Spleen (tissue), 11 donors: Measurements from ENCODE around the gene RNASE12. TPM values are rescaled to one million over a fixed set of nuclear protein-coding genes. Genes with fewer than 3 reads are reported as not detected.
"Not testable (repeated sequence)": the region's sequence is repeated elsewhere in the genome, so short reads cannot be mapped to it uniquely, and the experiment has no call there.

Experiments
- DNase-seq: peaks from one replicate; pipeline ENCODE4 v3.0.0-alpha.2; 2020
- H3K27ac ChIP-seq, 8 donors: fragments of 200-600 bp; sonication (generic) in 7 of 8; 1 replicate in 4 of 8; 2 replicates in 4 of 8; pipeline versions ENCODE4 v1.5.0 to v1.8.0; 2016 to 2021; ENCODE audit warnings: inconsistent platforms in 4 of 8, mild to moderate bottlenecking in 4 of 8, moderate library complexity in 1 of 8
- H3K27me3 ChIP-seq, 7 donors: fragments of 200-600 bp; sonication (generic) in 6 of 7; replicated peaks in 1 of 7; 1 replicate in 4 of 7; 2 replicates in 3 of 7; pipeline versions ENCODE4 v1.5.0 to v1.8.0; 2016 to 2021; ENCODE audit warnings: inconsistent platforms in 3 of 7, mild to moderate bottlenecking in 1 of 7
- H3K36me3 ChIP-seq, 6 donors: fragments of 200-600 bp; sonication (generic) in 5 of 6; 1 replicate in 4 of 6; 2 replicates in 2 of 6; pipeline versions ENCODE4 v1.5.0 to v1.8.0; 2016 to 2021; ENCODE audit warnings: inconsistent platforms in 2 of 6
- H3K4me1 ChIP-seq, 6 donors: fragments of 200-600 bp; sonication (generic) in 5 of 6; 1 replicate in 3 of 6; 2 replicates in 3 of 6; pipeline versions ENCODE4 v1.5.0 to v1.8.0; 2016 to 2021; ENCODE audit warnings: inconsistent platforms in 3 of 6
- H3K4me3 ChIP-seq, 8 donors: fragments of 200-600 bp; sonication (generic) in 7 of 8; 1 replicate in 4 of 8; 2 replicates in 4 of 8; pipeline versions ENCODE4 v1.5.0 to v1.8.0; 2016 to 2021; ENCODE audit warnings: inconsistent platforms in 4 of 8, mild to moderate bottlenecking in 4 of 8, moderate library complexity in 2 of 8
- H3K9me3 ChIP-seq, 8 donors: fragments of 200-600 bp; sonication (generic) in 7 of 8; 1 replicate in 4 of 8; 2 replicates in 4 of 8; pipeline versions ENCODE4 v1.5.0 to v1.8.0; 2016 to 2021; ENCODE audit warnings: inconsistent platforms in 4 of 8
- POLR2A ChIP-seq, 3 donors: fragments of 450-650 bp; IDR thresholded peaks; one replicate each; pipeline ENCODE4 v1.5.1; 2017; ENCODE audit warnings: antibody characterized with exemption in 3 of 3, mild to moderate bottlenecking in 1 of 3
- POLR2AphosphoS5 ChIP-seq, 3 donors: sonication (generic); formaldehyde crosslinking; IDR thresholded peaks; one replicate each; pipeline ENCODE4 v1.5.1; 2017; ENCODE audit warnings: antibody characterized with exemption in 3 of 3
- WGBS, 5 donors: extraction: QIAGEN DNeasy Blood & Tissue Kit in 3 of 5; methylation state at CpG; one replicate each; pipeline versions ENCODE4 v1.1.5 to v1.1.7; 2013 to 2018; 5-methylcytosine and 5-hydroxymethylcytosine counted together
- intact Hi-C: fragments of 100-400 bp; cut with DNase I; formaldehyde crosslinking; loops from one replicate; pipeline ENCODE4 v1.15.0; 2023; ENCODE audit warnings: low total_unique reads
- polyA plus RNA-seq, 3 donors: library from polyadenylated mRNA; stranded (reverse); fragments of 200-250 nt; gene quantifications; one replicate each; pipeline ENCODE4 v1.2.1, GENCODE V29; 2013
- total RNA-seq, 7 donors: library from RNA; depleted of rRNA in 3 of 7; stranded (reverse); fragments of >200 nt in 3 of 7; fragmentation: NEBNext Ultra II Directional in 4 of 7; extraction: Animal tissue kit (Norgen Biotek cat#: 25700) in 4 of 7; gene quantifications; one replicate each; pipeline versions ENCODE4 v1.1.0 to v1.2.1, GENCODE V29; 2016 to 2021
- TF ChIP-seq, protein P1 (sequence below), 11 experiments: fragments of 200-600 bp in 7 of 11; fragments of 450-650 bp in 4 of 11; sonication (generic) in 4 of 11; IDR thresholded peaks in 8 of 11; conservative IDR thresholded peaks in 3 of 11; 1 replicate in 7 of 11; 2 replicates in 4 of 11; pipeline versions ENCODE4 v1.4.0 to v1.8.0; 2016 to 2021; ENCODE audit warnings: antibody characterized with exemption in 11 of 11, inconsistent platforms in 4 of 11, mild to moderate bottlenecking in 1 of 11
- donor health status: healthy with polysubstance abuse.
- donor health status: DM: no; HTN: no; CAD: no; lungs with moderate emphysema.
- donor health status: DM: no; HTN: no; CAD: no.
- donor health status: Bipolar disorder and iron deficiency.
- donor health status: healthy.
- donor health status: DM: no; HTN: no; CAD: no.
- donor health status: DM: yes; HTN: yes; CAD: no.

RNASE12 gene
- total and polyA plus RNA-seq, 10 donors, result not detected

DNA sequence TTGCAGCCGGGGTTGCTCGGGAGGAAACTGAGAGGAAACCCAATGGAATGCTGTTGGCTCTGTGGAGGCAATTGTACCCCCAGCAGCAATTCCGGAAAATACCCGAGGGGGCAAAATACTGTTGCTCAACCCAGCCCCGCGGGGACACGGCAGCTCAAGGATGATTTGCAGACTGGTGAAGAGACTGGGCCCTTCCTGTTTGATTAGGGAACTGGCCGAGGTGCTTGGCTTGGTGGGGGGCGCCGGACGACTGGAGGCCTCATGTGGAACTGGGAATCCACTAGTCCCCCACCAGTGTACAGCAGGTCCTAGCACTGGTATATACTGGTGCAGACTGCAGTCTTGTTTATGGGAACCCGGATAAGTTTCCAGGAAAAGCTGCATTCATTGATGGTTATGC is 10.3 kb upstream of the RNASE12 start:
- H3K27me3 ChIP-seq, result no peaks in the 10 kb centered on the region
- no peaks in the 10 kb centered on the region for H3K4me1 ChIP-seq
- 51 to 86% (median 73%) methylated on average over 12 of the region's 12 CpGs for WGBS, 5 donors
- H3K27ac ChIP-seq, result no peak overlapping the region
- H3K9me3 ChIP-seq, result no peaks in the 10 kb centered on the region
- no peak overlapping the region for H3K4me3 ChIP-seq
- TF ChIP-seq, protein P1, sequence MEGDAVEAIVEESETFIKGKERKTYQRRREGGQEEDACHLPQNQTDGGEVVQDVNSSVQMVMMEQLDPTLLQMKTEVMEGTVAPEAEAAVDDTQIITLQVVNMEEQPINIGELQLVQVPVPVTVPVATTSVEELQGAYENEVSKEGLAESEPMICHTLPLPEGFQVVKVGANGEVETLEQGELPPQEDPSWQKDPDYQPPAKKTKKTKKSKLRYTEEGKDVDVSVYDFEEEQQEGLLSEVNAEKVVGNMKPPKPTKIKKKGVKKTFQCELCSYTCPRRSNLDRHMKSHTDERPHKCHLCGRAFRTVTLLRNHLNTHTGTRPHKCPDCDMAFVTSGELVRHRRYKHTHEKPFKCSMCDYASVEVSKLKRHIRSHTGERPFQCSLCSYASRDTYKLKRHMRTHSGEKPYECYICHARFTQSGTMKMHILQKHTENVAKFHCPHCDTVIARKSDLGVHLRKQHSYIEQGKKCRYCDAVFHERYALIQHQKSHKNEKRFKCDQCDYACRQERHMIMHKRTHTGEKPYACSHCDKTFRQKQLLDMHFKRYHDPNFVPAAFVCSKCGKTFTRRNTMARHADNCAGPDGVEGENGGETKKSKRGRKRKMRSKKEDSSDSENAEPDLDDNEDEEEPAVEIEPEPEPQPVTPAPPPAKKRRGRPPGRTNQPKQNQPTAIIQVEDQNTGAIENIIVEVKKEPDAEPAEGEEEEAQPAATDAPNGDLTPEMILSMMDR (IDR thresholded peaks at IDR 0.05 in 8 of 11, conservative IDR thresholded peaks at IDR 0.05 in 3 of 11), result no peak
- TF ChIP-seq POLR2A (IDR thresholded peaks at IDR 0.05) (no peak), POLR2AphosphoS5 (IDR thresholded peaks at IDR 0.05) (no peak)
- intact Hi-C loops, result no loop called here
- no peaks in the 10 kb centered on the region for H3K36me3 ChIP-seq
- no peak for DNase-seq

DNA sequence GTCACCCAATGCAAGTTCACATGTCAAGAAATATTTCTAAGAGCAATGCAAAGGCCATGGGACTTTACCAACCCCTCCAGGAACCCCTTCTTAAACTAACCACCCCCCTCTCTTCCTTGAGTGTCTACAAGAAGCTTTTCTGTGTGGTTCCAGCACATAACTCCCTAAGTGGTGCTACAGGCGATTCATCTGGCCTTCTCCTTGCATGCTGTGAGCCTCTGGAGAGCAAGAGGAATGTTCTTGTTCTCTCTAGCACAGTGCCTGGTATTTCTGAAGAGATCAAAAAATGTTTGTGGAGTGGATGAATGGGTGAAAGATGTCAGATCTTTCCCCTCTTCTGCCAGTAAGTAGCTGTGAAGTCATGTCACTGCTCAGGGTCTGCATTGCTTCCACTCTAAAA is 5.9 kb upstream of the RNASE12 start:
- no peak overlapping the region for H3K4me3 ChIP-seq
- no peak for TF ChIP-seq POLR2AphosphoS5 (IDR thresholded peaks at IDR 0.05)
- no peak for TF ChIP-seq POLR2A (IDR thresholded peaks at IDR 0.05)
- TF ChIP-seq, protein P1 (IDR thresholded peaks at IDR 0.05 in 8 of 11, conservative IDR thresholded peaks at IDR 0.05 in 3 of 11), result no peak
- H3K27me3 ChIP-seq, result no peaks in the 10 kb centered on the region
- H3K27ac ChIP-seq, result no peak overlapping the region
- H3K36me3 ChIP-seq, result no peaks in the 10 kb centered on the region
- intact Hi-C loops, result loop anchor here (10.0 kb wide), 1 partner anchor 62 kb away; no protein-coding TSS in a partner anchor
- DNase-seq, result no peak
- no peaks in the 10 kb centered on the region for H3K4me1 ChIP-seq
- WGBS, 5 donors, result 69 to 89% (median 81%) methylated on average over 1 of the region's 1 CpG
- no peaks in the 10 kb centered on the region for H3K9me3 ChIP-seq

DNA sequence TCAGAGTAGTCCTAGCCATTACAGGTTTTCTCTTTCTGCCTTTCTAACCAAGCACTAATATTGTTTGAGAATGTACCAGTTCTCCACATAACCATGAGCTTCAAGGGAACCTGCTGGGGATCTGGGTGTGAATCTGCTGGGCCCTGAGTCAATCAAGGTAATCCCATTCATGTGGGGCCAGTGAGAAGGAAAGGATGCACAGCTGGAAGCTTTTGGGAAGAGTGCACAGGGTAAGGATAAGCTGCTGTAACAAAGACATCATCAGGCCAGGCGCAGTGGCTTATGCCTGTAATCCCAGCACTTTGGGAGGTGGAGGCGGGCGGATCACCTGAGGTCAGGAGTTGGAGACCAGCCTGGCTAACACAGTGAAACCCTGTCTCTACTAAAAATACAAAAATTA is 4.5 kb upstream of the RNASE12 start:
- intact Hi-C loops, result loop anchor here (10.0 kb wide), 1 partner anchor 61 kb away; no protein-coding TSS in a partner anchor
- not testable (repeated sequence) for H3K9me3 ChIP-seq, H3K4me1 ChIP-seq, DNase-seq, H3K27me3 ChIP-seq, H3K4me3 ChIP-seq, H3K27ac ChIP-seq, H3K36me3 ChIP-seq
- WGBS, 5 donors, result 89 to 100% (median 97%) methylated on average over 3 of the region's 3 CpGs

DNA sequence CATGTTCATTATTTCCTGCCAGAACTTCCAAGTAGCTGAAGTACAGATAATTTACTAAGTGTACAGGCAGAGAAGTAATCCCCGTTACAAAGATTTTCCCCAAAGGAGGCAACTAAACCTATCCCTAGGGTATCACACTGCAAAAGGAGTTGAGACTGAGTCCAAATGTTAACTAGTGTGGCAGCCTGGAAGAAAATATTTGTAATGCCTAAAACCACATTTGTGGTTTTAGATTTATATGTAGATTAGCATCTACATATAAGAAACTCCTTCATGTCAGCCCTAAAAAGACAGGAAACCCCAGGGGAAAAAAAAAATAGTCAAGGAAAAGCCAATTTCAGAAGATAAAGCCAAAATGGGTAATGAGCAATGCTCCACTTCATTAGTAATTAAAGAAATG is 1.4 kb upstream of the RNASE12 start:
- no peak for DNase-seq
- no peaks in the 10 kb centered on the region for H3K4me1 ChIP-seq
- H3K27ac ChIP-seq, result no peak overlapping the region
- H3K9me3 ChIP-seq, result no peaks in the 10 kb centered on the region
- no peak for TF ChIP-seq POLR2A (IDR thresholded peaks at IDR 0.05)
- TF ChIP-seq, protein P1 (IDR thresholded peaks at IDR 0.05 in 8 of 11, conservative IDR thresholded peaks at IDR 0.05 in 3 of 11), result no peak
- no peak for TF ChIP-seq POLR2AphosphoS5 (IDR thresholded peaks at IDR 0.05)
- intact Hi-C loops, result loop anchor here (10.0 kb wide), 1 partner anchor 58 kb away; no protein-coding TSS in a partner anchor
- no peak overlapping the region for H3K4me3 ChIP-seq
- no peaks in the 10 kb centered on the region for H3K27me3 ChIP-seq
- 34 to 41% (median 38%) methylated on average over 1 of the region's 1 CpG for WGBS, 5 donors
- no peaks in the 10 kb centered on the region for H3K36me3 ChIP-seq
